ENCODE data around the gene SMAD7. TPM values are rescaled to one million over a fixed set of nuclear protein-coding genes. Genes with fewer than 3 reads are reported as not detected.

Gene SMAD7
- total RNA-seq, 2 experiments from 2014 or later = 2.9 to 15.1 TPM

GRCh38 chr18:48983793-48984437 is 33.1 kb upstream of the SMAD7 start:
- no peaks in the 10 kb centered on the region for H4K20me1 ChIP-seq (ENCODE audit: insufficient read depth, low read length)
- BruUV-seq (replicated peaks) = no TSS peak
- CTCF ChIA-PET (ENCODE audit: unreplicated experiment) = no interaction called here
- peaks cover 21% of the 10 kb centered on the region for H3K4me1 ChIP-seq (ENCODE audit: insufficient read depth, low read length, poor library complexity, severe bottlenecking)
- TF ChIP-seq EZH2phosphoT487 (IDR thresholded peaks at IDR 0.05; ENCODE audit: borderline replicate concordance, low read depth, low read length) (no peak), CTCF (conservative IDR thresholded peaks at IDR 0.05; ENCODE audit: low read length) (no peak)
- H3K79me2 ChIP-seq (ENCODE audit: insufficient read depth, low read depth, low read length) = no peaks in the 10 kb centered on the region
- no peak overlapping the region for H3K4me3 ChIP-seq (ENCODE audit: low read depth, low read length, poor library complexity, severe bottlenecking)
- H3K9me3 ChIP-seq (ENCODE audit: low read length) = no peaks in the 10 kb centered on the region
- no peaks in the 10 kb centered on the region for H3K36me3 ChIP-seq (ENCODE audit: insufficient read depth, low read length)
- no peak overlapping the region for H3K27ac ChIP-seq (ENCODE audit: low read depth, low read length, poor library complexity, severe bottlenecking)
- POLR2A ChIA-PET = interaction anchor here (0.6 kb wide), 1 partner anchor 64 kb away, joined by 5 read pairs; no protein-coding TSS in a partner anchor
- no peak overlapping the region for H3K4me2 ChIP-seq (ENCODE audit: low read length)
- H3K9me2 ChIP-seq (ENCODE audit: insufficient read depth, low read length) = no peaks in the 10 kb centered on the region
- no peak overlapping the region for H2AFZ ChIP-seq (ENCODE audit: low read length)
- intact Hi-C loops (cut with micrococcal nuclease; ENCODE audit: unreplicated experiment) = no loop called here
- DNase-seq (ENCODE audit: low spot score) = peak; percentile 61

GRCh38 chr18:48982266-48982665 is 31.5 kb upstream of the SMAD7 start:
- DNase-seq (ENCODE audit: low spot score) = no peak
- Histone ChIP-seq H3K9me3 (ENCODE audit: low read length) (no peaks in the 10 kb centered on the region), H2AFZ (ENCODE audit: low read length) (no peak overlapping the region), H3K4me2 (ENCODE audit: low read length) (no peak overlapping the region), H3K4me1 (ENCODE audit: insufficient read depth, low read length, poor library complexity, severe bottlenecking) (peaks cover 21% of the 10 kb centered on the region), H4K20me1 (ENCODE audit: insufficient read depth, low read length) (no peaks in the 10 kb centered on the region), H3K27ac (ENCODE audit: low read depth, low read length, poor library complexity, severe bottlenecking) (no peak overlapping the region), H3K4me3 (ENCODE audit: low read depth, low read length, poor library complexity, severe bottlenecking) (no peak overlapping the region), H3K9me2 (ENCODE audit: insufficient read depth, low read length) (no peaks in the 10 kb centered on the region), H3K79me2 (ENCODE audit: insufficient read depth, low read depth, low read length) (no peaks in the 10 kb centered on the region), H3K36me3 (ENCODE audit: insufficient read depth, low read length) (no peaks in the 10 kb centered on the region)
- BruUV-seq (replicated peaks) = no TSS peak
- intact Hi-C loops (cut with micrococcal nuclease; ENCODE audit: unreplicated experiment) = no loop called here
- no peak for TF ChIP-seq CTCF (conservative IDR thresholded peaks at IDR 0.05; ENCODE audit: low read length)
- ChIA-PET POLR2A (no interaction called here), CTCF (ENCODE audit: unreplicated experiment) (no interaction called here)

Data from OCI-LY7 (cell line).